Activated CD8-positive, alpha-beta memory T cell treated with anti-CD3 and anti-CD28 coated beads, Interleukin-2, amount 50 U/mL, for 4 hours (primary cell): Measurements from ENCODE around the gene OXSM.

Experiments
- DNase-seq: peaks from one replicate; pipeline ENCODE4 v3.0.0-alpha.2; 2020

Gene OXSM

GRCh38 chr3:25812644-25813043 lies 22.8 kb downstream of the OXSM start:
- DNase-seq = no peak

- DNase-seq = no peak
These were observed 27.2 kb downstream of the OXSM start for GRCh38 chr3:25817107-25817506.

GRCh38 chr3:25817638-25818037 lies 27.7 kb downstream of the OXSM start:
- DNase-seq = no peak

- no peak for DNase-seq
These were observed 28.4 kb downstream of the OXSM start for GRCh38 chr3:25818335-25818734.

GRCh38 chr3:25820366-25820765 lies 30.5 kb downstream of the OXSM start:
- DNase-seq = no peak

GRCh38 chr3:25820816-25821486 lies 31.1 kb downstream of the OXSM start:
- no peak for DNase-seq

GRCh38 chr3:25821746-25822573 lies 32.1 kb downstream of the OXSM start:
- no peak for DNase-seq

GRCh38 chr3:25823314-25823713 lies 33.4 kb downstream of the OXSM start:
- DNase-seq = no peak

- no peak for DNase-seq
These were observed 36.6 kb downstream of the OXSM start for GRCh38 chr3:25826510-25826909.

GRCh38 chr3:25830373-25831280 lies 40.7 kb downstream of the OXSM start:
- no peak for DNase-seq

GRCh38 chr3:25831578-25831977 lies 41.7 kb downstream of the OXSM start:
- DNase-seq = no peak

GRCh38 chr3:25834346-25834745 lies 44.5 kb downstream of the OXSM start:
- DNase-seq = no peak

GRCh38 chr3:25836579-25836978 lies 46.7 kb downstream of the OXSM start:
- no peak for DNase-seq

- no peak for DNase-seq
These were observed 47.1 kb downstream of the OXSM start for GRCh38 chr3:25837038-25837437.

GRCh38 chr3:25840099-25840498 lies 50.2 kb downstream of the OXSM start:
- no peak for DNase-seq

- no peak for DNase-seq
These were observed 53.4 kb downstream of the OXSM start for GRCh38 chr3:25843332-25843731.
